Heart left ventricle (tissue), 13 donors: ENCODE results near the gene RREB1.

Source experiments
- CTCF ChIP-seq, 12 donors: fragments of 200-600 bp; sonication (generic) in 4 of 12; IDR thresholded peaks; one replicate each; pipeline versions ENCODE4 v1.5.0 to v1.8.0; 2018 to 2022; ENCODE audit warnings: antibody characterized with exemption in 12 of 12, mild to moderate bottlenecking in 5 of 12
- POLR2A ChIP-seq, 2 donors: fragments of 450-650 bp; IDR thresholded peaks; one replicate each; pipeline ENCODE4 v1.6.1; 2017; ENCODE audit warnings: antibody characterized with exemption in 2 of 2, mild to moderate bottlenecking in 2 of 2, moderate library complexity in 2 of 2
- donor health status: ischemic (EF 13 %, LVEDD 7.1; RV severe dilation, severe dysfunction).
- donor health status: DM: no; HTN: yes; CAD: no.
- donor health status: DM: no; HTN: no; CAD: no.
- donor health status: ischemic (EF 25% LVEDD 6.9; RV normal size, moderate dysfunction).
- donor health status: ischemic (EF 25% LVEDD 5.7; RV mildly dilated, moderate dysfunction).
- donor health status: ischemic (EF 35%, LVEDD 5.7; RV mildly dilated, moderate dysfunction).
- donor health status: nonischemic (EF 11% LVEDD 7.7; RV severe dilation, severe dysfunction).
- donor health status: DM: yes; HTN: yes; CAD: no.
- donor health status: PGD.
- donor health status: ischemic (EF 29% LVEDD 5.4; RV normal size, mild dysfunction).
- donor health status: nonischemic (EF 23%, LVEDD 6.1; RV moderate dilation, normal function).

- TF ChIP-seq CTCF (IDR thresholded peaks at IDR 0.05): no peak
- no peak for TF ChIP-seq POLR2A (IDR thresholded peaks at IDR 0.05)
These were observed 67.7 kb downstream of the RREB1 start for GRCh38 chr6:7175462-7175861.
